B cell (primary cell): ENCODE data around the gene TDG. TPM values are rescaled to one million over a fixed set of nuclear protein-coding genes. Genes with fewer than 3 reads are reported as not detected.
A peak's percentile ranks its signal among the peaks of the same experiment; 100 is the strongest.

Experiments used
- ATAC-seq: fragments of 200-7000 bp; cut with Tn5 transposase; one replicate; pipeline ENCODE4 v1.10.0; 2021; ENCODE audit warnings: low read depth, mild to moderate bottlenecking, moderate number of reproducible peaks, moderate library complexity
- CTCF ChIA-PET: fragments of 350-600 bp; sonication (Branson Sonifier 250); formaldehyde crosslinking; loops from one replicate; lab custom pipeline; 2021; ENCODE audit warnings: antibody characterized with exemption, inconsistent platforms; lab: Charles Lee
- POLR2A ChIA-PET: fragments of 350-600 bp; sonication (Branson Sonifier 250); formaldehyde crosslinking; loops from one replicate; lab custom pipeline; 2021; ENCODE audit warnings: antibody characterized with exemption; lab: Charles Lee
- DNase-seq: peaks from one replicate; pipeline ENCODE4 v3.0.0; 2013
- H2AFZ ChIP-seq: 2 replicates; pipeline ENCODE4 v1.6.1; 2012; ENCODE audit warnings: mild to moderate bottlenecking, low read depth, low read length; ENCODE audit not compliant: insufficient read depth, poor library complexity, severe bottlenecking
- H3K27ac ChIP-seq, 2 donors: 1 replicate in 1 of 2; 2 replicates in 1 of 2; pipeline ENCODE4 v1.5.1; 2012 to 2013; ENCODE audit warnings: low read length in 2 of 2, mild to moderate bottlenecking in 2 of 2, moderate library complexity in 1 of 2
- H3K27me3 ChIP-seq, 4 experiments: fragments of 200-600 bp in 1 of 4; sonication (generic) in 1 of 4; replicated peaks in 1 of 4; 1 replicate in 2 of 4; 2 replicates in 2 of 4; pipeline versions ENCODE4 v1.6.1 to v1.7.0; 2013 to 2016; ENCODE audit warnings: low read length in 3 of 4, mild to moderate bottlenecking in 2 of 4, mixed read lengths in 1 of 4, moderate library complexity in 1 of 4; ENCODE audit not compliant: insufficient read depth in 4 of 4, control insufficient read depth in 3 of 4; ENCODE audit errors: control extremely low read depth in 1 of 4
- H3K36me3 ChIP-seq, 2 experiments: replicated peaks in 1 of 2; 1 replicate in 1 of 2; 2 replicates in 1 of 2; pipeline versions ENCODE4 v1.6.1 to v1.7.1; 2013; ENCODE audit warnings: low read length in 1 of 2; ENCODE audit not compliant: insufficient read depth in 2 of 2, control insufficient read depth in 1 of 2; ENCODE audit errors: control extremely low read depth in 1 of 2, extremely low read depth in 1 of 2
- H3K4me1 ChIP-seq, 2 donors: fragments of 200-600 bp in 1 of 2; sonication (generic) in 1 of 2; 1 replicate in 1 of 2; 2 replicates in 1 of 2; pipeline versions ENCODE4 v1.5.1 to v1.6.1; 2013 to 2017; ENCODE audit warnings: low read length in 2 of 2; ENCODE audit not compliant: control insufficient read depth in 2 of 2, insufficient read depth in 2 of 2
- H3K4me2 ChIP-seq: replicated peaks from 2 replicates; pipeline ENCODE3; 2012; ENCODE audit warnings: mild to moderate bottlenecking, low read depth, low read length; ENCODE audit not compliant: poor library complexity, severe bottlenecking
- H3K4me3 ChIP-seq, 5 experiments: fragments of 200-600 bp in 1 of 5; sonication (generic) in 1 of 5; 1 replicate in 3 of 5; 2 replicates in 2 of 5; pipeline versions ENCODE4 v1.5.1 to v1.7.0; 2011 to 2016; ENCODE audit warnings: low read length in 4 of 5, mild to moderate bottlenecking in 4 of 5, low read depth in 2 of 5, control low read depth in 1 of 5, moderate library complexity in 1 of 5; ENCODE audit not compliant: insufficient read depth in 1 of 5; ENCODE audit errors: control extremely low read depth in 1 of 5, extremely low read depth in 1 of 5
- H3K79me2 ChIP-seq: fragments of 200-600 bp; sonication (generic); one replicate; pipeline ENCODE4 v1.6.0; 2016; ENCODE audit warnings: low read length; ENCODE audit not compliant: control insufficient read depth, insufficient read depth
- H3K9ac ChIP-seq: fragments of 200-600 bp; sonication (generic); 2 replicates; pipeline ENCODE4 v1.6.1; 2017; ENCODE audit warnings: mild to moderate bottlenecking, low read length, moderate library complexity
- H3K9me3 ChIP-seq, 3 donors: one replicate each; pipeline versions ENCODE4 v1.6.1 to v1.7.1; 2013; ENCODE audit warnings: low read length in 2 of 3; ENCODE audit not compliant: control insufficient read depth in 2 of 3, insufficient read depth in 1 of 3; ENCODE audit errors: control extremely low read depth in 1 of 3
- H4K20me1 ChIP-seq: 2 replicates; pipeline ENCODE4 v1.6.0; 2012; ENCODE audit warnings: mild to moderate bottlenecking, low read length; ENCODE audit not compliant: insufficient read depth, control insufficient read depth, poor library complexity, severe bottlenecking
- H3K27ac Mint-ChIP-seq: one replicate; pipeline ENCODE4 v1.8.0; 2021; ENCODE audit warnings: mixed read lengths
- H3K27me3 Mint-ChIP-seq: one replicate; pipeline ENCODE4 v1.8.0; 2021; ENCODE audit warnings: mixed read lengths
- H3K4me1 Mint-ChIP-seq: one replicate; pipeline ENCODE4 v1.8.0; 2021; ENCODE audit warnings: mixed read lengths
- H3K4me3 Mint-ChIP-seq: one replicate; pipeline ENCODE4 v1.8.0; 2021; ENCODE audit warnings: mixed read lengths
- H3K9me3 Mint-ChIP-seq: one replicate; pipeline ENCODE4 v1.8.0; 2022; ENCODE audit warnings: mixed read lengths; ENCODE audit not compliant: insufficient read depth
- EZH2 ChIP-seq: IDR thresholded peaks from 2 replicates; pipeline ENCODE4 v1.6.1; 2012; ENCODE audit warnings: borderline replicate concordance, low read depth, mild to moderate bottlenecking, moderate library complexity, low read length; ENCODE audit not compliant: insufficient read depth, poor library complexity, severe bottlenecking
- WGBS: methylation state at CpG from one replicate; pipeline ENCODE4 v1.1.5; 2013; ENCODE audit warnings: missing lambda C conversion rate; ENCODE audit not compliant: insufficient coverage; 5-methylcytosine and 5-hydroxymethylcytosine counted together
- intact Hi-C: fragments of 100-400 bp; cut with micrococcal nuclease; formaldehyde crosslinking; loops from one replicate; pipeline ENCODE4 v1.10.0; 2022
- polyA plus RNA-seq: library from polyadenylated mRNA; depleted of rRNA; stranded (reverse); fragments of >200 nt; gene quantifications from 2 replicates; pipeline ENCODE4 v1.2.3, GENCODE V29; 2012
- total RNA-seq, 2 donors: library from RNA; stranded (reverse); fragments of 120-200 nt in 1 of 2; gene quantifications; 1 replicate in 1 of 2; 2 replicates in 1 of 2; pipeline versions ENCODE4 v1.2.3 to v1.2.4, GENCODE V29; 2013 to 2022
- TF ChIP-seq, protein P1 (sequence below): fragments of 200-600 bp; IDR thresholded peaks from one replicate; pipeline ENCODE4 v1.8.0; 2022; ENCODE audit warnings: antibody characterized with exemption, mild to moderate bottlenecking

TDG gene
- total and polyA plus RNA-seq, 2 donors (not counting 1 experiment from before 2014, with no cell fraction given): 8.6 to 35.5 TPM

DNA sequence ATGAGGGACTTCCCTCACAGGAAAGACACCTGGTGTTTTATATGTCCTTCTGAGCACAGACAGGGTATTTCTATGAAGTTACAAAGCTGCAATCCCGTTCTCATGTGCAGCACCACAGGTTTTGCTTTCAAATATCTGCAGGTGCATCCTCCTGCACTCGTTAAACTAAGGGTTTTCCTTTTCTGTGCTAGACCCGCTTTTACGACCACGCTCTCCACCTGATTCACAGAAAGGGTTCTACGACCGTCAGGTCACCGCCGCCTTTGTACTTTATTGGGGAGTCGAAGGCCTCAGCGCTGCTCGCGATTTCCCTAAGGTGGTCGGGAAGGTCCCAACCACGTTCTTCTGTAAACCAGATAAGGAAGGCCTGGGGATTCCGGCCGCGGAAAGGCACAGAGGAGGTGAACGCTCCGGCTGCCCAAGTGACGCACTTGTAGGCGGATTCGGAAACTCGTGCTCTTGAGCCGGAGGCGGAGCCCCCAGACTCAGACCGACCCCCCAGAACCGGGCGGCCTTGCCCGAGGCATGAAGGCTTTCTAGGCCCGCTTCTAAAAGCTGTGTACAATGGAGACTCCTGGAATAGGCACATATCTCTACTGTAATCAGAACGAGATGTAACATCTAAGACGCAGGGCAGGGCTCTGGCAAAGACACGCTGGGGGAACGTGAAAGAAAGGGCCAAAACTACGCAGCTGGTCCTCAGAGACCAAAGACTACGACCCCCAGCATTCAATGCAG is 36.5 kb upstream of the TDG start:
- under 1% methylated on average over 34 of the region's 37 CpGs for WGBS
- DNase-seq: peak; percentile 96
- ChIA-PET CTCF (interaction anchor here (0.7 to 4.9 kb wide), 6 partner anchors 28 to 180 kb away, joined by 3 to 23 read pairs (median 8); partner anchors contain the start of gene TDG), POLR2A (interaction anchor here (0.9 to 3.7 kb wide), 13 partner anchors 11 to 1179 kb away, joined by 3 to 40 read pairs (median 5); partner anchors contain the start of genes HCFC2, NFYB, NT5DC3 and TDG)
- H3K27me3 Mint-ChIP-seq: no peaks in the 10 kb centered on the region
- Histone ChIP-seq H3K79me2 (peaks cover 39% of the 10 kb centered on the region), H3K27me3 (no peaks in the 10 kb centered on the region), H2AFZ (peak overlapping the region; percentile 49), H3K4me3 (peak overlapping the region; percentile 71 to 85 (median 82)), H3K27ac (peak overlapping the region; percentile 97 to 100), H3K36me3 (peaks cover 3 to 21% of the 10 kb centered on the region in 2 experiments), H4K20me1 (peaks cover 14% of the 10 kb centered on the region), H3K4me1 (peaks cover 32 to 34% of the 10 kb centered on the region in 2 donors), H3K9me3 (no peaks in the 10 kb centered on the region), H3K4me2 (peak overlapping the region; percentile 85), H3K9ac (peak overlapping the region; percentile 98)
- H3K4me3 Mint-ChIP-seq: peak overlapping the region; percentile 93
- no peaks in the 10 kb centered on the region for H3K9me3 Mint-ChIP-seq
- H3K27ac Mint-ChIP-seq: peak overlapping the region; percentile 98
- H3K4me1 Mint-ChIP-seq: peaks cover 61% of the 10 kb centered on the region
- intact Hi-C loops: loop anchor here (1.0 kb wide), 1 partner anchor 36 kb away; the partner anchor contains the start of gene TDG
- TF ChIP-seq EZH2: no peak
- TF ChIP-seq, protein P1, sequence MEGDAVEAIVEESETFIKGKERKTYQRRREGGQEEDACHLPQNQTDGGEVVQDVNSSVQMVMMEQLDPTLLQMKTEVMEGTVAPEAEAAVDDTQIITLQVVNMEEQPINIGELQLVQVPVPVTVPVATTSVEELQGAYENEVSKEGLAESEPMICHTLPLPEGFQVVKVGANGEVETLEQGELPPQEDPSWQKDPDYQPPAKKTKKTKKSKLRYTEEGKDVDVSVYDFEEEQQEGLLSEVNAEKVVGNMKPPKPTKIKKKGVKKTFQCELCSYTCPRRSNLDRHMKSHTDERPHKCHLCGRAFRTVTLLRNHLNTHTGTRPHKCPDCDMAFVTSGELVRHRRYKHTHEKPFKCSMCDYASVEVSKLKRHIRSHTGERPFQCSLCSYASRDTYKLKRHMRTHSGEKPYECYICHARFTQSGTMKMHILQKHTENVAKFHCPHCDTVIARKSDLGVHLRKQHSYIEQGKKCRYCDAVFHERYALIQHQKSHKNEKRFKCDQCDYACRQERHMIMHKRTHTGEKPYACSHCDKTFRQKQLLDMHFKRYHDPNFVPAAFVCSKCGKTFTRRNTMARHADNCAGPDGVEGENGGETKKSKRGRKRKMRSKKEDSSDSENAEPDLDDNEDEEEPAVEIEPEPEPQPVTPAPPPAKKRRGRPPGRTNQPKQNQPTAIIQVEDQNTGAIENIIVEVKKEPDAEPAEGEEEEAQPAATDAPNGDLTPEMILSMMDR: no peak
- peak; percentile 46 for ATAC-seq

DNA sequence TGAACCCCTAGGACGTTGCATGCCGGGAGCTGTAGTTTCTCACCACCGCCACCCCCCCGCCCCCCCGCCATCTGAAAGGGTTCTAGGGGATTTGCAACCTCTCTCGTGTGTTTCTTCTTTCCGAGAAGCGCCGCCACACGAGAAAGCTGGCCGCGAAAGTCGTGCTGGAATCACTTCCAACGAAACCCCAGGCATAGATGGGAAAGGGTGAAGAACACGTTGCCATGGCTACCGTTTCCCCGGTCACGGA is 36.0 kb upstream of the TDG start:
- no peak for ATAC-seq
- CTCF ChIA-PET: interaction anchor here (0.7 to 4.9 kb wide), 6 partner anchors 27 to 179 kb away, joined by 3 to 23 read pairs (median 8); partner anchors contain the start of gene TDG
- H3K27me3 ChIP-seq: no peaks in the 10 kb centered on the region
- peak overlapping the region; percentile 71 to 85 (median 82) for H3K4me3 ChIP-seq
- H3K27ac Mint-ChIP-seq: peak overlapping the region; percentile 98
- H3K9ac ChIP-seq: peak overlapping the region; percentile 98
- WGBS: 0% methylated on average over 9 of the region's 18 CpGs
- POLR2A ChIA-PET: interaction anchor here (0.6 to 3.7 kb wide), 14 partner anchors 11 to 1179 kb away, joined by 3 to 40 read pairs (median 5); partner anchors contain the start of genes HCFC2, NFYB, NT5DC3 and TDG
- H3K9me3 Mint-ChIP-seq: no peaks in the 10 kb centered on the region
- H3K27me3 Mint-ChIP-seq: no peaks in the 10 kb centered on the region
- peaks cover 5 to 24% of the 10 kb centered on the region in 2 experiments for H3K36me3 ChIP-seq
- peak overlapping the region; percentile 49 for H2AFZ ChIP-seq
- peaks cover 14% of the 10 kb centered on the region for H4K20me1 ChIP-seq
- peak overlapping the region; percentile 93 for H3K4me3 Mint-ChIP-seq
- H3K4me1 ChIP-seq: peaks cover 32 to 34% of the 10 kb centered on the region in 2 donors
- H3K4me1 Mint-ChIP-seq: peaks cover 61% of the 10 kb centered on the region
- intact Hi-C loops: loop anchor here (1.0 to 5.0 kb wide), 8 partner anchors 28 to 1867 kb away; partner anchors contain the start of genes HCFC2, NFYB, NT5DC3 and TDG
- peaks cover 43% of the 10 kb centered on the region for H3K79me2 ChIP-seq
- H3K27ac ChIP-seq: peak overlapping the region; percentile 97 to 100
- DNase-seq: no peak
- H3K4me2 ChIP-seq: peak overlapping the region; percentile 85
- TF ChIP-seq EZH2: no peak
- TF ChIP-seq, protein P1: no peak
- H3K9me3 ChIP-seq: no peaks in the 10 kb centered on the region
